Measurements from ENCODE around the gene LMAN1L. TPM values are rescaled to one million over a fixed set of nuclear protein-coding genes. Genes with fewer than 3 reads are reported as not detected.

LMAN1L gene
- total RNA-seq, 4 donors from 2014 or later: 0.66 TPM; not detected in 3

GRCh38 chr15:74850393-74850792 is 37.8 kb downstream of the LMAN1L start:
- H3K4me3 ChIP-seq: no peak overlapping the region
- no peak overlapping the region for H3K27ac ChIP-seq (replicated peaks in 1 of 4)
- TF ChIP-seq EP300 (IDR thresholded peaks at IDR 0.05) (no peak), POLR2A (IDR thresholded peaks at IDR 0.05; ENCODE audit: low read depth) (no peak), CTCF (IDR thresholded peaks at IDR 0.05) (no peak), POLR2AphosphoS5 (IDR thresholded peaks at IDR 0.05) (no peak)
- H3K4me1 ChIP-seq: peaks cover 6 to 11% (median 9%) of the 10 kb centered on the region in 4 donors
- intact Hi-C loops (cut with DNase I): no loop called here
- no peak for DNase-seq (ENCODE audit: extremely low spot score)
- no peaks in the 10 kb centered on the region for H3K9me3 ChIP-seq
- 100% methylated on average over 4 of the region's 4 CpGs for WGBS
- no peaks in the 10 kb centered on the region for H3K27me3 ChIP-seq
- H3K36me3 ChIP-seq: peaks cover 69 to 92% (median 87%) of the 10 kb centered on the region in 4 donors

- Histone ChIP-seq H3K36me3 (peaks cover 69 to 77% (median 75%) of the 10 kb centered on the region in 4 donors), H3K4me3 (no peak overlapping the region), H3K27ac (replicated peaks in 1 of 4) (no peak overlapping the region), H3K27me3 (no peaks in the 10 kb centered on the region), H3K9me3 (no peaks in the 10 kb centered on the region), H3K4me1 (peaks cover 17 to 24% (median 17%) of the 10 kb centered on the region in 4 donors)
- no peak for DNase-seq (ENCODE audit: extremely low spot score)
- intact Hi-C loops (cut with DNase I): no loop called here
- TF ChIP-seq CTCF (IDR thresholded peaks at IDR 0.05) (no peak), EP300 (IDR thresholded peaks at IDR 0.05) (no peak), POLR2AphosphoS5 (IDR thresholded peaks at IDR 0.05) (no peak), POLR2A (IDR thresholded peaks at IDR 0.05; ENCODE audit: low read depth) (no peak)
- WGBS: 92% methylated on average over 7 of the region's 7 CpGs
Measured at GRCh38 chr15:74851960-74852359, 39.3 kb downstream of the LMAN1L start.

GRCh38 chr15:74854453-74855022 is 41.9 kb downstream of the LMAN1L start:
- Histone ChIP-seq H3K4me1 (peaks cover 33 to 37% (median 35%) of the 10 kb centered on the region in 4 donors), H3K9me3 (no peaks in the 10 kb centered on the region), H3K36me3 (peaks cover 47 to 56% (median 52%) of the 10 kb centered on the region in 4 donors), H3K27me3 (no peaks in the 10 kb centered on the region), H3K27ac (replicated peaks in 1 of 4) (no peak overlapping the region), H3K4me3 (no peak overlapping the region)
- no peak for DNase-seq (ENCODE audit: extremely low spot score)
- intact Hi-C loops (cut with DNase I): no loop called here
- TF ChIP-seq POLR2AphosphoS5 (IDR thresholded peaks at IDR 0.05): no peak
- 89% methylated on average over 11 of the region's 13 CpGs for WGBS

GRCh38 chr15:74855857-74856256 is 43.2 kb downstream of the LMAN1L start:
- H3K27ac ChIP-seq (replicated peaks in 1 of 4): no peak overlapping the region
- TF ChIP-seq EP300 (IDR thresholded peaks at IDR 0.05): no peak
- no peak for TF ChIP-seq POLR2A (IDR thresholded peaks at IDR 0.05; ENCODE audit: low read depth)
- TF ChIP-seq POLR2AphosphoS5 (IDR thresholded peaks at IDR 0.05): no peak
- TF ChIP-seq CTCF (IDR thresholded peaks at IDR 0.05): no peak
- intact Hi-C loops (cut with DNase I): no loop called here
- no peaks in the 10 kb centered on the region for H3K27me3 ChIP-seq
- peaks cover 38 to 49% (median 42%) of the 10 kb centered on the region in 4 donors for H3K4me1 ChIP-seq
- no peaks in the 10 kb centered on the region for H3K9me3 ChIP-seq
- peaks cover 35 to 43% (median 39%) of the 10 kb centered on the region in 4 donors for H3K36me3 ChIP-seq
- H3K4me3 ChIP-seq: no peak overlapping the region
- WGBS: 89% methylated on average over 2 of the region's 2 CpGs
- DNase-seq (ENCODE audit: extremely low spot score): no peak

GRCh38 chr15:74856537-74856936 is 43.9 kb downstream of the LMAN1L start:
- DNase-seq (ENCODE audit: extremely low spot score): no peak
- peaks cover 38 to 49% (median 42%) of the 10 kb centered on the region in 4 donors for H3K4me1 ChIP-seq
- no peaks in the 10 kb centered on the region for H3K9me3 ChIP-seq
- intact Hi-C loops (cut with DNase I): no loop called here
- 100% methylated on average over 1 of the region's 1 CpG for WGBS
- H3K4me3 ChIP-seq: no peak overlapping the region
- no peak for TF ChIP-seq EP300 (IDR thresholded peaks at IDR 0.05)
- no peak for TF ChIP-seq POLR2AphosphoS5 (IDR thresholded peaks at IDR 0.05)
- no peak for TF ChIP-seq CTCF (IDR thresholded peaks at IDR 0.05)
- no peak for TF ChIP-seq POLR2A (IDR thresholded peaks at IDR 0.05; ENCODE audit: low read depth)
- no peaks in the 10 kb centered on the region for H3K27me3 ChIP-seq
- no peak overlapping the region for H3K27ac ChIP-seq (replicated peaks in 1 of 4)
- H3K36me3 ChIP-seq: peaks cover 28 to 36% (median 32%) of the 10 kb centered on the region in 4 donors
